ENCODE measurements around the gene ZNF391. TPM values are rescaled to one million over a fixed set of nuclear protein-coding genes. Genes with fewer than 3 reads are reported as not detected.
"Not testable (repeated sequence)": the region's sequence is repeated elsewhere in the genome, so short reads cannot be mapped to it uniquely, and the experiment has no call there.

The ZNF391 gene
- total RNA-seq, 1 experiment from 2014 or later, result 4.6 TPM

- peaks cover 19% of the 10 kb centered on the region for H3K9me3 Mint-ChIP-seq (ENCODE audit: low read depth, unreplicated experiment)
Observed at GRCh38 chr6:27414996-27415395, 26.4 kb downstream of the ZNF391 start.

GRCh38 chr6:27415898-27416297 lies 27.3 kb downstream of the ZNF391 start:
- no peak for TF ChIP-seq CTCF (IDR thresholded peaks at IDR 0.05; ENCODE audit: unreplicated experiment)
- H3K9me3 Mint-ChIP-seq (ENCODE audit: low read depth, unreplicated experiment), result peaks cover 16% of the 10 kb centered on the region
- no peak for DNase-seq
- no peaks in the 10 kb centered on the region for H3K27me3 Mint-ChIP-seq (ENCODE audit: unreplicated experiment)
- no peak overlapping the region for H3K27ac Mint-ChIP-seq (ENCODE audit: unreplicated experiment)
- intact Hi-C loops (cut with micrococcal nuclease; ENCODE audit: unreplicated experiment), result no loop called here
- no peaks in the 10 kb centered on the region for H3K36me3 Mint-ChIP-seq (ENCODE audit: insufficient read depth, unreplicated experiment)
- no peaks in the 10 kb centered on the region for H3K4me1 Mint-ChIP-seq (ENCODE audit: low read depth, unreplicated experiment)
- CTCF ChIA-PET, result no interaction called here
- no peak overlapping the region for H3K4me3 Mint-ChIP-seq (ENCODE audit: low read depth, unreplicated experiment)
- no TSS peak for BruUV-seq (replicated peaks)

More at GRCh38 chr6:27414996-27415395, 26.4 kb downstream of the ZNF391 start:
- no peak for TF ChIP-seq CTCF (IDR thresholded peaks at IDR 0.05; ENCODE audit: unreplicated experiment)
- DNase-seq, result no peak
- Mint-ChIP-seq H3K27ac (ENCODE audit: unreplicated experiment) (no peak overlapping the region), H3K27me3 (ENCODE audit: unreplicated experiment) (no peaks in the 10 kb centered on the region), H3K4me3 (ENCODE audit: low read depth, unreplicated experiment) (no peak overlapping the region), H3K4me1 (ENCODE audit: low read depth, unreplicated experiment) (no peaks in the 10 kb centered on the region), H3K36me3 (ENCODE audit: insufficient read depth, unreplicated experiment) (no peaks in the 10 kb centered on the region)
- CTCF ChIA-PET, result no interaction called here
- intact Hi-C loops (cut with micrococcal nuclease; ENCODE audit: unreplicated experiment), result no loop called here
- no TSS peak for BruUV-seq (replicated peaks)

DNA sequence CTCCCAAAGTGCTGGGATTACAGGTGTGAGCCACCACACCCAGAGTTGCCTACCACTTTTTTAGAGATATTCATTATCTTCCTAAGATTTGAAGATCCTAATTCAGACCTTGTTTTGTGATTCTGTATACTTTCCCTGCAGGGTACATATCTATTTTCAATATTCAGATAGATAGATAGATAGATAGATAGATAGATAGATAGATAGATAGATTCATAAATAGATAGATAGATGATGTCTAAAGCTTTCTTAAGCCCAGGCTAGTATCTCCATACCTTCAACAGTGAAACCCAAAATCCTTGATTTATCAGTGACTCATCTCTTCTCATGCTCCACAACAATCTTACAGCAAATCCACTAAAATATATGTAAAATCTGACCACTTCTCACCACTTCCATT lies 30.8 kb downstream of the ZNF391 start:
- Mint-ChIP-seq H3K36me3 (ENCODE audit: insufficient read depth, unreplicated experiment) (no peaks in the 10 kb centered on the region), H3K9me3 (ENCODE audit: low read depth, unreplicated experiment) (peaks cover 9% of the 10 kb centered on the region), H3K4me1 (ENCODE audit: low read depth, unreplicated experiment) (no peaks in the 10 kb centered on the region), H3K4me3 (ENCODE audit: low read depth, unreplicated experiment) (no peak overlapping the region), H3K27ac (ENCODE audit: unreplicated experiment) (no peak overlapping the region), H3K27me3 (ENCODE audit: unreplicated experiment) (no peaks in the 10 kb centered on the region)
- TF ChIP-seq CTCF (IDR thresholded peaks at IDR 0.05; ENCODE audit: unreplicated experiment), result no peak
- intact Hi-C loops (cut with micrococcal nuclease; ENCODE audit: unreplicated experiment), result loop anchor here (1.0 kb wide), 1 partner anchor 11 kb away; no protein-coding TSS in a partner anchor
- CTCF ChIA-PET, result no interaction called here
- no peak for DNase-seq
- no TSS peak for BruUV-seq (replicated peaks)

GRCh38 chr6:27422651-27423332 lies 34.2 kb downstream of the ZNF391 start:
- H3K27ac Mint-ChIP-seq (ENCODE audit: unreplicated experiment), result no peak overlapping the region
- DNase-seq, result no peak
- H3K27me3 Mint-ChIP-seq (ENCODE audit: unreplicated experiment), result no peaks in the 10 kb centered on the region
- no peak overlapping the region for H3K4me3 Mint-ChIP-seq (ENCODE audit: low read depth, unreplicated experiment)
- no peaks in the 10 kb centered on the region for H3K36me3 Mint-ChIP-seq (ENCODE audit: insufficient read depth, unreplicated experiment)
- no peak for TF ChIP-seq CTCF (IDR thresholded peaks at IDR 0.05; ENCODE audit: unreplicated experiment)
- peaks cover 3% of the 10 kb centered on the region for H3K9me3 Mint-ChIP-seq (ENCODE audit: low read depth, unreplicated experiment)
- no peaks in the 10 kb centered on the region for H3K4me1 Mint-ChIP-seq (ENCODE audit: low read depth, unreplicated experiment)
- intact Hi-C loops (cut with micrococcal nuclease; ENCODE audit: unreplicated experiment), result no loop called here
- CTCF ChIA-PET, result no interaction called here
- BruUV-seq (replicated peaks), result no TSS peak

DNA sequence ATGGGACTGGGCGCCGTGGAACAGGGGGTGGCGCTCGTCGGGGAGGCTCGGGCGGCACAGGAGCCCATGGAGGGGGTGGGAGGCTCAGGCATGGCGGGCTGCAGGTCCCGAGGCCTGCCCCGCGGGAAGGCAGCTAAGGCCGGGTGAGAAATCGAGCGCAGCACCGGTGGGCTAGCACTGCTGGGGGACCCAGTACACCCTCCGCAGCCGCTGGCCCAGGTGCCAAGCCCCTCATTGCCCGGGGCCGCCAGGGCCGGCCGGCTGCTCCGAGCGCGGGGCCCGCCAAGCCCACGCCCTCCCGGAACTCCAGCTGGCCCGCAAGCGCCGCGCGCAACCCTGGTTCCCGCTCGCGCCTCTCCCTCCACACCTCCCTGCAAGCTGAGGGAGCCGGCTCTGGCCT lies 36.3 kb downstream of the ZNF391 start:
- BruUV-seq (replicated peaks); H3K4me1 Mint-ChIP-seq (ENCODE audit: low read depth, unreplicated experiment); H3K27ac Mint-ChIP-seq (ENCODE audit: unreplicated experiment); DNase-seq; H3K36me3 Mint-ChIP-seq (ENCODE audit: insufficient read depth, unreplicated experiment); CTCF ChIA-PET; H3K27me3 Mint-ChIP-seq (ENCODE audit: unreplicated experiment); intact Hi-C loops (cut with micrococcal nuclease; ENCODE audit: unreplicated experiment); H3K9me3 Mint-ChIP-seq (ENCODE audit: low read depth, unreplicated experiment); H3K4me3 Mint-ChIP-seq (ENCODE audit: low read depth, unreplicated experiment): not testable (repeated sequence)
